Liver (tissue), 9 donors: ENCODE data around the gene GPRC5A. TPM values are rescaled to one million over a fixed set of nuclear protein-coding genes. Genes with fewer than 3 reads are reported as not detected.
A peak's percentile ranks its signal among the peaks of the same experiment; 100 is the strongest.
"Not testable (repeated sequence)": the region's sequence is repeated elsewhere in the genome, so short reads cannot be mapped to it uniquely, and the experiment has no call there.

Experiments
- DNase-seq: peaks from one replicate; pipeline ENCODE4 v3.0.0-alpha.2; 2017; ENCODE audit warnings: low spot score
- H3K27ac ChIP-seq, 2 donors: one replicate each; pipeline ENCODE4 v1.7.0; 2013; ENCODE audit warnings: inconsistent platforms in 2 of 2, low read length in 2 of 2, control low read depth in 1 of 2, low read depth in 1 of 2, mild to moderate bottlenecking in 1 of 2
- H3K27me3 ChIP-seq, 4 donors: one replicate each; pipeline versions ENCODE4 v1.6.1 to v1.7.0; 2013; ENCODE audit warnings: low read length in 3 of 4, inconsistent platforms in 1 of 4, mild to moderate bottlenecking in 1 of 4, moderate library complexity in 1 of 4; ENCODE audit not compliant: control insufficient read depth in 4 of 4, insufficient read depth in 4 of 4
- H3K36me3 ChIP-seq, 4 donors: one replicate each; pipeline versions ENCODE4 v1.6.1 to v1.7.0; 2013; ENCODE audit warnings: low read length in 3 of 4, mild to moderate bottlenecking in 3 of 4, low read depth in 1 of 4, moderate library complexity in 1 of 4; ENCODE audit not compliant: control insufficient read depth in 4 of 4, insufficient read depth in 3 of 4
- H3K4me1 ChIP-seq, 4 donors: one replicate each; pipeline versions ENCODE4 v1.6.1 to v1.7.0; 2013; ENCODE audit warnings: low read length in 3 of 4, mild to moderate bottlenecking in 3 of 4, moderate library complexity in 1 of 4; ENCODE audit not compliant: control insufficient read depth in 4 of 4, insufficient read depth in 4 of 4
- H3K4me3 ChIP-seq, 3 donors: one replicate each; pipeline versions ENCODE4 v1.6.1 to v1.7.0; 2013; ENCODE audit warnings: low read length in 3 of 3, control low read depth in 1 of 3, low read depth in 1 of 3, mild to moderate bottlenecking in 1 of 3
- H3K9ac ChIP-seq, 2 donors: one replicate each; pipeline ENCODE4 v1.7.0; 2013; ENCODE audit warnings: low read length in 2 of 2, mild to moderate bottlenecking in 2 of 2, moderate library complexity in 2 of 2, control low read depth in 1 of 2, low read depth in 1 of 2
- H3K9me3 ChIP-seq, 4 donors: one replicate each; pipeline versions ENCODE4 v1.6.1 to v1.7.0; 2013; ENCODE audit warnings: low read length in 3 of 4; ENCODE audit not compliant: control insufficient read depth in 4 of 4
- ATF3 ChIP-seq: IDR thresholded peaks from 2 replicates; pipeline ENCODE4 v1.6.1; 2016; ENCODE audit warnings: antibody characterized with exemption
- EGR1 ChIP-seq, 2 donors: IDR thresholded peaks; 2 replicates each; pipeline ENCODE4 v1.6.1; 2016 to 2018; ENCODE audit warnings: antibody characterized with exemption in 2 of 2, low read depth in 2 of 2
- FOXA2 ChIP-seq: IDR thresholded peaks from 2 replicates; pipeline ENCODE4 v1.6.1; 2016; ENCODE audit warnings: antibody characterized with exemption
- GABPA ChIP-seq, 2 donors: IDR thresholded peaks in 1 of 2; conservative IDR thresholded peaks in 1 of 2; 2 replicates each; pipeline ENCODE4 v1.6.1; 2016; ENCODE audit warnings: antibody characterized with exemption in 2 of 2, mild to moderate bottlenecking in 1 of 2, moderate library complexity in 1 of 2
- HNF4G ChIP-seq: IDR thresholded peaks from 2 replicates; pipeline ENCODE4 v1.6.1; 2016; ENCODE audit warnings: antibody characterized with exemption
- JUND ChIP-seq, 2 donors: IDR thresholded peaks; 2 replicates each; pipeline ENCODE4 v1.6.1; 2016; ENCODE audit warnings: antibody characterized with exemption in 2 of 2
- RAD21 ChIP-seq, 2 donors: IDR thresholded peaks; 2 replicates each; pipeline ENCODE4 v1.6.1; 2016; ENCODE audit warnings: antibody characterized with exemption in 2 of 2, mild to moderate bottlenecking in 2 of 2
- REST ChIP-seq: IDR thresholded peaks from 2 replicates; pipeline ENCODE4 v1.6.1; 2016; ENCODE audit warnings: antibody characterized with exemption, mild to moderate bottlenecking
- RXRA ChIP-seq, 2 donors: IDR thresholded peaks; 2 replicates each; pipeline ENCODE4 v1.6.1; 2017 to 2018; ENCODE audit warnings: antibody characterized with exemption in 2 of 2, mild to moderate bottlenecking in 1 of 2
- SP1 ChIP-seq: IDR thresholded peaks from 2 replicates; pipeline ENCODE4 v1.6.1; 2018; ENCODE audit warnings: antibody characterized with exemption, mild to moderate bottlenecking
- TAF1 ChIP-seq: conservative IDR thresholded peaks from 2 replicates; pipeline ENCODE4 v1.6.1; 2016; ENCODE audit warnings: antibody characterized with exemption, mild to moderate bottlenecking
- YY1 ChIP-seq: IDR thresholded peaks from 2 replicates; pipeline ENCODE4 v1.6.1; 2016; ENCODE audit warnings: antibody characterized with exemption, mild to moderate bottlenecking
- ZBTB33 ChIP-seq: IDR thresholded peaks from 2 replicates; pipeline ENCODE4 v1.6.1; 2016; ENCODE audit warnings: antibody characterized with exemption
- WGBS: extraction: QIAGEN DNeasy Blood & Tissue Kit; methylation state at CpG from one replicate; pipeline ENCODE4 v1.1.7; 2013; 5-methylcytosine and 5-hydroxymethylcytosine counted together
- polyA plus RNA-seq, 2 donors: library from polyadenylated mRNA; stranded (reverse) in 1 of 2; unstranded in 1 of 2; fragments of 200-250 nt in 1 of 2; fragments of >200 nt in 1 of 2; fragmentation: Nextera tagmentation in 1 of 2; extraction: Ambion mirVana in 1 of 2; gene quantifications; one replicate each; pipeline versions ENCODE4 v1.2.1 to v1.2.3, GENCODE V29; 2013 to 2015
- total RNA-seq, 2 donors: library from RNA; depleted of rRNA; stranded (reverse); fragments of >200 nt; gene quantifications; one replicate each; pipeline ENCODE4 v1.2.3, GENCODE V29; 2014
- TF ChIP-seq, protein P1 (sequence below): IDR thresholded peaks from 2 replicates; pipeline ENCODE4 v1.6.1; 2016; ENCODE audit warnings: antibody characterized with exemption
- TF ChIP-seq, protein P2 (sequence below): fragments of 150-350 bp; IDR thresholded peaks from 2 replicates; pipeline ENCODE4 v1.5.1; 2017; ENCODE audit warnings: improper control_type of control experiment, low read depth, low read length; ENCODE audit not compliant: missing input control
- donor health status: healthy.
- donor health status: healthy.
- donor health status: healthy.
- donor health status: healthy.
- donor health status: healthy.

The GPRC5A gene, protein sequence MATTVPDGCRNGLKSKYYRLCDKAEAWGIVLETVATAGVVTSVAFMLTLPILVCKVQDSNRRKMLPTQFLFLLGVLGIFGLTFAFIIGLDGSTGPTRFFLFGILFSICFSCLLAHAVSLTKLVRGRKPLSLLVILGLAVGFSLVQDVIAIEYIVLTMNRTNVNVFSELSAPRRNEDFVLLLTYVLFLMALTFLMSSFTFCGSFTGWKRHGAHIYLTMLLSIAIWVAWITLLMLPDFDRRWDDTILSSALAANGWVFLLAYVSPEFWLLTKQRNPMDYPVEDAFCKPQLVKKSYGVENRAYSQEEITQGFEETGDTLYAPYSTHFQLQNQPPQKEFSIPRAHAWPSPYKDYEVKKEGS
- total RNA-seq (under 1 TPM; 0.09 to 0.17 TPM), polyA plus RNA-seq (under 1 TPM in 1 of 2 donors, not detected in 1; 0.16 TPM)

DNA sequence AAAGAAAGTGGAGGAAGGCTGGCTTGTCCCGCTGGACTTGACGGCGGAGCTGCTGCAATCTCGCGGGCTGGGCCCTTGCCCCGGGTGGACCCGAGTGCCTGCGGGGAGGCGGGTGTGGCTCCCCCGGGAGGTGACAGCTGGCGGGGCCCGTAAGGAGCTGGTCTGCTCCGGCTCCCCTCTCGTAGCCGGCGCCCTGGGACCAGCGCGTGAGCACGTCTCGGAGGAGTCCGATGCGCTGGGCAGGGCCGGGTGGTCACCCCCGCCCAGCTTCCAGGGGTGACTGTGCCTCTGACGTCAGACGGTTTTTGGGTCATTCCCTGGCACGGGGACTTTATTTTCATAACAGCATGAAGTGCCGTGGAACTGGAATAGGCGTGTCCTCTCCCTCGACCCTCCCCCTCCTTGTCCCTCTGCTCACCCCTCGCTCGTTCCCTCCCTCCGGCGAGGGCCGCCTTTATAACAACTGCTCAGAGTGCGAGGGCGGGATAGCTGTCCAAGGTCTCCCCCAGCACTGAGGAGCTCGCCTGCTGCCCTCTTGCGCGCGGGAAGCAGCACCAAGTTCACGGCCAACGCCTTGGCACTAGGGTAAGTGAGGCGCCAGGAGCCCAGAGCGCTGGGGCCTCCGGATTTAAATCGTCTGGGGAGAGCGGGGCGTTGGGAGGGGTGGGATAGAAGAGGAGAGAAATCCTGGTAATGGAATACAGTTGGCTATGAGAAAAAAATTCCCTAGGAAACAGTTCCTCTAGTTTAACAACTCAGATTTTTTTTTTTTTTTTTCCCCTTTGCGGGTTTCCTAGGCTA is at the start of gene GPRC5A:
TSS of gene GPRC5A (plus strand) at position 483 of the 801 bp plus-strand sequence. CDS start 16,688 bp downstream, outside the sequence.
- TF ChIP-seq RXRA (IDR thresholded peaks at IDR 0.05) (peak in 1 of 2 donors; percentile 16), SP1 (peak; percentile 7), ZBTB33 (no peak)
- Histone ChIP-seq H3K9ac (no peak within 1 kb of the TSS), H3K4me1 (peaks cover 2 to 12% (median 7%) of the 10 kb centered on the region in 4 donors), H3K27me3 (peaks cover 0 to 8% (median 1%) of the 10 kb centered on the region in 4 donors), H3K9me3 (no peaks in the 10 kb centered on the region), H3K36me3 (no peaks in the 10 kb centered on the region), H3K4me3 (peak within 1 kb of the TSS; percentile 33 to 51 (median 38)), H3K27ac (peak within 1 kb of the TSS; percentile 13 to 22)
- 3% methylated on average over 50 of the region's 50 CpGs for WGBS
- DNase-seq = peak; percentile 36

GRCh38 chr12:12845794-12846243 is 45.5 kb upstream of the GPRC5A start:
- TF ChIP-seq TAF1 (no peak), FOXA2 (no peak), GABPA (IDR thresholded peaks at IDR 0.05 in 1 of 2, conservative IDR thresholded peaks at IDR 0.05 in 1 of 2) (no peak), SP1 (no peak), ZBTB33 (no peak), YY1 (no peak), HNF4G (no peak), RAD21 (IDR thresholded peaks at IDR 0.05) (no peak), EGR1 (IDR thresholded peaks at IDR 0.05; ENCODE audit: low read depth in 2 of 2) (no peak), JUND (IDR thresholded peaks at IDR 0.05) (no peak), REST (no peak), RXRA (IDR thresholded peaks at IDR 0.05) (no peak), ATF3 (no peak)
- TF ChIP-seq, protein P1, sequence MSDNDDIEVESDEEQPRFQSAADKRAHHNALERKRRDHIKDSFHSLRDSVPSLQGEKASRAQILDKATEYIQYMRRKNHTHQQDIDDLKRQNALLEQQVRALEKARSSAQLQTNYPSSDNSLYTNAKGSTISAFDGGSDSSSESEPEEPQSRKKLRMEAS = no peak
- TF ChIP-seq, protein P2, sequence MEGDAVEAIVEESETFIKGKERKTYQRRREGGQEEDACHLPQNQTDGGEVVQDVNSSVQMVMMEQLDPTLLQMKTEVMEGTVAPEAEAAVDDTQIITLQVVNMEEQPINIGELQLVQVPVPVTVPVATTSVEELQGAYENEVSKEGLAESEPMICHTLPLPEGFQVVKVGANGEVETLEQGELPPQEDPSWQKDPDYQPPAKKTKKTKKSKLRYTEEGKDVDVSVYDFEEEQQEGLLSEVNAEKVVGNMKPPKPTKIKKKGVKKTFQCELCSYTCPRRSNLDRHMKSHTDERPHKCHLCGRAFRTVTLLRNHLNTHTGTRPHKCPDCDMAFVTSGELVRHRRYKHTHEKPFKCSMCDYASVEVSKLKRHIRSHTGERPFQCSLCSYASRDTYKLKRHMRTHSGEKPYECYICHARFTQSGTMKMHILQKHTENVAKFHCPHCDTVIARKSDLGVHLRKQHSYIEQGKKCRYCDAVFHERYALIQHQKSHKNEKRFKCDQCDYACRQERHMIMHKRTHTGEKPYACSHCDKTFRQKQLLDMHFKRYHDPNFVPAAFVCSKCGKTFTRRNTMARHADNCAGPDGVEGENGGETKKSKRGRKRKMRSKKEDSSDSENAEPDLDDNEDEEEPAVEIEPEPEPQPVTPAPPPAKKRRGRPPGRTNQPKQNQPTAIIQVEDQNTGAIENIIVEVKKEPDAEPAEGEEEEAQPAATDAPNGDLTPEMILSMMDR = no peak
- no peaks in the 10 kb centered on the region for H3K4me1 ChIP-seq
- no peak overlapping the region for H3K27ac ChIP-seq
- 94% methylated on average over 4 of the region's 4 CpGs for WGBS
- no peaks in the 10 kb centered on the region for H3K36me3 ChIP-seq
- no peak overlapping the region for H3K9ac ChIP-seq
- H3K4me3 ChIP-seq = no peak overlapping the region
- DNase-seq = no peak
- H3K27me3 ChIP-seq = no peaks in the 10 kb centered on the region
- H3K9me3 ChIP-seq = no peaks in the 10 kb centered on the region

DNA sequence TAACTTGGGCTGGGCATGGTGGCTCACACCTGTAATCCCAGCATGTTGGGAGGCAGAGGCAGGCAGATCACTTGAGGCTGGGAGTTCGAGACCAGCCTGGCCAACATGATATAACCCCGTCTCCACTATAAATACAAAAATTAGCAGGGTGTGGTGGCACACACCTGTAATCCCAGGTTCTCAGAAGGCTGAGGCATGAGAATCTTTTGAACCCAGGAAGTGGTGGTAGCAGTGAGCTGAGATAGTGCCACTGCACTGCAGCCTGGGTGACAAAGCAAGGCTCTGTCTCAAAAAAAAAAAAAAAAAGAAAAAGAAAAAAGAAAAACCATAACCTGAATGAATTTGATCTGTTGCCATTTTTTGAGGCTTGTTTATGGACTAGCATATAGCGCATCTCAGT is 44.6 kb upstream of the GPRC5A start:
- not testable (repeated sequence) for H3K9ac ChIP-seq, H3K36me3 ChIP-seq, H3K27ac ChIP-seq, H3K9me3 ChIP-seq, H3K27me3 ChIP-seq, DNase-seq, H3K4me1 ChIP-seq, H3K4me3 ChIP-seq
- 96% methylated on average over 3 of the region's 3 CpGs for WGBS
